ENCODE data around the gene LDLRAD3.

DNA sequence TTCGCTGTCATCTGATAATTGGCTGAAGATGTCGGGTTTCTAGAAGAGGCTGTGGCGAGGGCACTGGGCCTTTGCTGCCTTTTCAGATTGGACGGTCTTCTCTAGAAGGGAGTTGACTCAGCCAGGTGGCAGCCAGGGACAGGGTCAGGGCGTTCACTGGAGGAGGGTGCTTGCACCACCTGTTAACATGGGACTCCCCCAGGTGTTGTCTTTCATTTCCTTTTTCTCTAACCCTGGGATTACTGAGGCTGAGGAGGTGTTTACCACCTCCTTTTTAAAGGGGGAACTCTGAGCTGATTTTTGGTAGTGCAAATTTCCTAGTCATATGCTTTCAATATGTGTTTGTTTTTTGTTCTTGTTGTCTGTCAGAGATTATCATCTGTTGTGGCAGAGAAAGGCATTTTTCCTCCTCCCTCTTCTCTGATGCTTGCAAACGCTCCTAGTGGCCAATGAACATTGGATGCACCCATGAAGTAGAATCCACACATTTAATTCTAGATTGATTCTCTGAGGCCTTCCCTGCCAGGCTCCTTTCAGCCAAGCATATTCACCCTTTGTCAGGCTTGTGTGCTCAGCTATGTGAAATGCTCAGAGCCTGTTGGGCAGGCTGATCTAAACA is 54.1 kb downstream of the LDLRAD3 start:
- TF ChIP-seq, protein P1, sequence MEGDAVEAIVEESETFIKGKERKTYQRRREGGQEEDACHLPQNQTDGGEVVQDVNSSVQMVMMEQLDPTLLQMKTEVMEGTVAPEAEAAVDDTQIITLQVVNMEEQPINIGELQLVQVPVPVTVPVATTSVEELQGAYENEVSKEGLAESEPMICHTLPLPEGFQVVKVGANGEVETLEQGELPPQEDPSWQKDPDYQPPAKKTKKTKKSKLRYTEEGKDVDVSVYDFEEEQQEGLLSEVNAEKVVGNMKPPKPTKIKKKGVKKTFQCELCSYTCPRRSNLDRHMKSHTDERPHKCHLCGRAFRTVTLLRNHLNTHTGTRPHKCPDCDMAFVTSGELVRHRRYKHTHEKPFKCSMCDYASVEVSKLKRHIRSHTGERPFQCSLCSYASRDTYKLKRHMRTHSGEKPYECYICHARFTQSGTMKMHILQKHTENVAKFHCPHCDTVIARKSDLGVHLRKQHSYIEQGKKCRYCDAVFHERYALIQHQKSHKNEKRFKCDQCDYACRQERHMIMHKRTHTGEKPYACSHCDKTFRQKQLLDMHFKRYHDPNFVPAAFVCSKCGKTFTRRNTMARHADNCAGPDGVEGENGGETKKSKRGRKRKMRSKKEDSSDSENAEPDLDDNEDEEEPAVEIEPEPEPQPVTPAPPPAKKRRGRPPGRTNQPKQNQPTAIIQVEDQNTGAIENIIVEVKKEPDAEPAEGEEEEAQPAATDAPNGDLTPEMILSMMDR (IDR thresholded peaks at IDR 0.05; ENCODE audit: insufficient read depth, low read depth, low read length), result no peak
- no peak for TF ChIP-seq EZH2 (IDR thresholded peaks at IDR 0.05; ENCODE audit: insufficient read depth, low read length)
